HG02981 (cell line): Measurements from ENCODE around the gene SLC37A1.

Source experiments
- ATAC-seq: cut with Tn5 transposase; IDR thresholded peaks from one replicate; pipeline ENCODE4 v1.9.1; 2021; ENCODE audit warnings: mild to moderate bottlenecking, moderate library complexity; ENCODE audit not compliant: unreplicated experiment

SLC37A1 gene

GRCh38 chr21:42542196-42542595 lies 28.5 kb downstream of the SLC37A1 start:
- no peak for ATAC-seq

GRCh38 chr21:42542596-42542995 lies 28.9 kb downstream of the SLC37A1 start:
- no peak for ATAC-seq

GRCh38 chr21:42543106-42543847 lies 29.6 kb downstream of the SLC37A1 start:
- ATAC-seq = no peak

GRCh38 chr21:42544544-42544943 lies 30.9 kb downstream of the SLC37A1 start:
- no peak for ATAC-seq

GRCh38 chr21:42545317-42545716 lies 31.7 kb downstream of the SLC37A1 start:
- no peak for ATAC-seq

GRCh38 chr21:42545745-42546144 lies 32.1 kb downstream of the SLC37A1 start:
- ATAC-seq = no peak

GRCh38 chr21:42546433-42546832 lies 32.8 kb downstream of the SLC37A1 start:
- no peak for ATAC-seq

GRCh38 chr21:42547001-42547905 lies 33.6 kb downstream of the SLC37A1 start:
- ATAC-seq = no peak

GRCh38 chr21:42547906-42548365 lies 34.3 kb downstream of the SLC37A1 start:
- no peak for ATAC-seq

- no peak for ATAC-seq
Measured at GRCh38 chr21:42548687-42549406, 35.2 kb downstream of the SLC37A1 start.

GRCh38 chr21:42550817-42551216 lies 37.2 kb downstream of the SLC37A1 start:
- ATAC-seq = no peak

GRCh38 chr21:42552407-42553336 lies 39.0 kb downstream of the SLC37A1 start:
- ATAC-seq = no peak

GRCh38 chr21:42553435-42553834 lies 39.8 kb downstream of the SLC37A1 start:
- no peak for ATAC-seq

- ATAC-seq = no peak
Measured at GRCh38 chr21:42554251-42554961, 40.8 kb downstream of the SLC37A1 start.

- no peak for ATAC-seq
Measured at GRCh38 chr21:42555756-42556438, 42.2 kb downstream of the SLC37A1 start.

GRCh38 chr21:42556476-42556875 lies 42.8 kb downstream of the SLC37A1 start:
- no peak for ATAC-seq

GRCh38 chr21:42556960-42557359 lies 43.3 kb downstream of the SLC37A1 start:
- no peak for ATAC-seq

- ATAC-seq = no peak
Measured at GRCh38 chr21:42557420-42557819, 43.8 kb downstream of the SLC37A1 start.

- no peak for ATAC-seq
Measured at GRCh38 chr21:42558368-42558767, 44.7 kb downstream of the SLC37A1 start.
